ENCODE measurements around the gene CHPF. TPM values are rescaled to one million over a fixed set of nuclear protein-coding genes. Genes with fewer than 3 reads are reported as not detected.

The CHPF gene
- polyA plus RNA-seq, 4 donors: 8.7 to 96.1 (median 50.4) TPM

- WGBS, 3 donors: 18 to 30% (median 30%) methylated on average over 15 of the region's 15 CpGs
- Histone ChIP-seq H3K9me3 (ENCODE audit: control insufficient read depth in 2 of 2, insufficient read depth in 1 of 2, low read depth in 1 of 2, low read length in 1 of 2) (no peaks in the 10 kb centered on the region), H3K36me3 (ENCODE audit: control insufficient read depth in 3 of 3, insufficient read depth in 2 of 3, low read depth in 1 of 3, low read length in 3 of 3) (no peaks in the 10 kb centered on the region), H3K27me3 (ENCODE audit: control insufficient read depth in 3 of 3, insufficient read depth in 3 of 3, low read length in 3 of 3) (peaks cover 0 to 8% (median 2%) of the 10 kb centered on the region in 3 donors), H3K4me1 (ENCODE audit: control insufficient read depth in 3 of 3, insufficient read depth in 2 of 3, low read depth in 1 of 3, low read length in 2 of 3) (peaks cover 0 to 18% (median 0%) of the 10 kb centered on the region in 3 donors), H3K27ac (ENCODE audit: low read depth in 1 of 3, low read length in 2 of 3) (no peak overlapping the region), H3K4me3 (ENCODE audit: low read depth in 1 of 3, low read length in 3 of 3) (no peak overlapping the region)
- DNase-seq (peak in 1 of 2 donors; percentile 80), FAIRE-seq (no peak)
Observed at GRCh38 chr2:219576505-219577388, 33.1 kb upstream of the CHPF start.

GRCh38 chr2:219575566-219576504 is 32.2 kb upstream of the CHPF start:
- 78 to 83% (median 80%) methylated on average over 6 of the region's 6 CpGs for WGBS, 3 donors
- H3K4me1 ChIP-seq (ENCODE audit: control insufficient read depth in 3 of 3, insufficient read depth in 2 of 3, low read depth in 1 of 3, low read length in 2 of 3): peaks cover 0 to 21% (median 0%) of the 10 kb centered on the region in 3 donors
- H3K36me3 ChIP-seq (ENCODE audit: control insufficient read depth in 3 of 3, insufficient read depth in 2 of 3, low read depth in 1 of 3, low read length in 3 of 3): no peaks in the 10 kb centered on the region
- DNase-seq (no peak), FAIRE-seq (no peak)
- H3K4me3 ChIP-seq (ENCODE audit: low read depth in 1 of 3, low read length in 3 of 3): no peak overlapping the region
- no peaks in the 10 kb centered on the region for H3K9me3 ChIP-seq (ENCODE audit: control insufficient read depth in 2 of 2, insufficient read depth in 1 of 2, low read depth in 1 of 2, low read length in 1 of 2)
- peaks cover 0 to 8% (median 2%) of the 10 kb centered on the region in 3 donors for H3K27me3 ChIP-seq (ENCODE audit: control insufficient read depth in 3 of 3, insufficient read depth in 3 of 3, low read length in 3 of 3)
- H3K27ac ChIP-seq (ENCODE audit: low read depth in 1 of 3, low read length in 2 of 3): no peak overlapping the region

- H3K4me1 ChIP-seq (ENCODE audit: control insufficient read depth in 3 of 3, insufficient read depth in 2 of 3, low read depth in 1 of 3, low read length in 2 of 3): peaks cover 0 to 27% (median 0%) of the 10 kb centered on the region in 3 donors
- peaks cover 0 to 4% (median 0%) of the 10 kb centered on the region in 3 donors for H3K36me3 ChIP-seq (ENCODE audit: control insufficient read depth in 3 of 3, insufficient read depth in 2 of 3, low read depth in 1 of 3, low read length in 3 of 3)
- peaks cover 0 to 8% (median 5%) of the 10 kb centered on the region in 3 donors for H3K27me3 ChIP-seq (ENCODE audit: control insufficient read depth in 3 of 3, insufficient read depth in 3 of 3, low read length in 3 of 3)
- no peak overlapping the region for H3K4me3 ChIP-seq (ENCODE audit: low read depth in 1 of 3, low read length in 3 of 3)
- FAIRE-seq (no peak), DNase-seq (no peak)
- 78 to 82% (median 81%) methylated on average over 19 to 22 of the region's 22 CpGs for WGBS, 3 donors
- no peak overlapping the region for H3K27ac ChIP-seq (ENCODE audit: low read depth in 1 of 3, low read length in 2 of 3)
- no peaks in the 10 kb centered on the region for H3K9me3 ChIP-seq (ENCODE audit: control insufficient read depth in 2 of 2, insufficient read depth in 1 of 2, low read depth in 1 of 2, low read length in 1 of 2)
Observed at GRCh38 chr2:219574484-219575311, 31.1 kb upstream of the CHPF start.

GRCh38 chr2:219573166-219573565 is 29.6 kb upstream of the CHPF start:
- 72 to 79% (median 75%) methylated on average over 5 of the region's 5 CpGs for WGBS, 3 donors
- no peak for DNase-seq
- H3K9me3 ChIP-seq (ENCODE audit: control insufficient read depth in 2 of 2, insufficient read depth in 1 of 2, low read depth in 1 of 2, low read length in 1 of 2): no peaks in the 10 kb centered on the region

GRCh38 chr2:219572237-219573001 is 28.8 kb upstream of the CHPF start, which contains the start of gene INHA:
INHA (plus strand) TSS chr2:219572310; CDS start chr2:219572375, 65 bp downstream.
- WGBS, 3 donors: 75 to 85% (median 75%) methylated on average over 12 to 13 of the region's 13 CpGs
- no peaks in the 10 kb centered on the region for H3K9me3 ChIP-seq (ENCODE audit: control insufficient read depth in 2 of 2, insufficient read depth in 1 of 2, low read depth in 1 of 2, low read length in 1 of 2)

More at GRCh38 chr2:219573166-219573565, 29.6 kb upstream of the CHPF start:
- no peak for FAIRE-seq
- H3K36me3 ChIP-seq (ENCODE audit: control insufficient read depth in 3 of 3, insufficient read depth in 2 of 3, low read depth in 1 of 3, low read length in 3 of 3): peaks cover 0 to 9% (median 0%) of the 10 kb centered on the region in 3 donors
- peaks cover 0 to 27% (median 0%) of the 10 kb centered on the region in 3 donors for H3K4me1 ChIP-seq (ENCODE audit: control insufficient read depth in 3 of 3, insufficient read depth in 2 of 3, low read depth in 1 of 3, low read length in 2 of 3)
- peaks cover 0 to 8% (median 5%) of the 10 kb centered on the region in 3 donors for H3K27me3 ChIP-seq (ENCODE audit: control insufficient read depth in 3 of 3, insufficient read depth in 3 of 3, low read length in 3 of 3)
- no peak overlapping the region for H3K4me3 ChIP-seq (ENCODE audit: low read depth in 1 of 3, low read length in 3 of 3)
- no peak overlapping the region for H3K27ac ChIP-seq (ENCODE audit: low read depth in 1 of 3, low read length in 2 of 3)

GRCh38 chr2:219571311-219572236 is 28.0 kb upstream of the CHPF start, which contains the start of gene OBSL1:
OBSL1 (minus strand) TSS chr2:219571539; CDS start chr2:219571232, 307 bp downstream.
- H3K27ac ChIP-seq (ENCODE audit: low read depth in 1 of 3, low read length in 2 of 3): peak within 1 kb of the TSS in 2 of 3 donors; percentile 57 to 81
- no peak for FAIRE-seq
- peaks cover 0 to 24% (median 0%) of the 10 kb centered on the region in 3 donors for H3K36me3 ChIP-seq (ENCODE audit: control insufficient read depth in 3 of 3, insufficient read depth in 2 of 3, low read depth in 1 of 3, low read length in 3 of 3)
- peak in 1 of 2 donors; percentile 85 for DNase-seq
- H3K27me3 ChIP-seq (ENCODE audit: control insufficient read depth in 3 of 3, insufficient read depth in 3 of 3, low read length in 3 of 3): peaks cover 0 to 5% (median 5%) of the 10 kb centered on the region in 3 donors
- H3K4me1 ChIP-seq (ENCODE audit: control insufficient read depth in 3 of 3, insufficient read depth in 2 of 3, low read depth in 1 of 3, low read length in 2 of 3): peaks cover 0 to 18% (median 0%) of the 10 kb centered on the region in 3 donors
- H3K4me3 ChIP-seq (ENCODE audit: low read depth in 1 of 3, low read length in 3 of 3): peak within 1 kb of the TSS; percentile 38 to 57 (median 54)
- WGBS, 3 donors: 3 to 8% (median 8%) methylated on average over 16 to 42 of the region's 42 CpGs
- no peaks in the 10 kb centered on the region for H3K9me3 ChIP-seq (ENCODE audit: control insufficient read depth in 2 of 2, insufficient read depth in 1 of 2, low read depth in 1 of 2, low read length in 1 of 2)

More at GRCh38 chr2:219572237-219573001, 28.8 kb upstream of the CHPF start, which contains the start of gene INHA:
- peak within 1 kb of the TSS; percentile 38 to 57 (median 54) for H3K4me3 ChIP-seq (ENCODE audit: low read depth in 1 of 3, low read length in 3 of 3)
- peak within 1 kb of the TSS in 1 of 3 donors; percentile 81 for H3K27ac ChIP-seq (ENCODE audit: low read depth in 1 of 3, low read length in 2 of 3)
- peaks cover 0 to 16% (median 0%) of the 10 kb centered on the region in 3 donors for H3K36me3 ChIP-seq (ENCODE audit: control insufficient read depth in 3 of 3, insufficient read depth in 2 of 3, low read depth in 1 of 3, low read length in 3 of 3)
- no peak for FAIRE-seq
- H3K4me1 ChIP-seq (ENCODE audit: control insufficient read depth in 3 of 3, insufficient read depth in 2 of 3, low read depth in 1 of 3, low read length in 2 of 3): peaks cover 0 to 27% (median 0%) of the 10 kb centered on the region in 3 donors
- peaks cover 0 to 8% (median 5%) of the 10 kb centered on the region in 3 donors for H3K27me3 ChIP-seq (ENCODE audit: control insufficient read depth in 3 of 3, insufficient read depth in 3 of 3, low read length in 3 of 3)
- DNase-seq: no peak

Data from small intestine (tissue), 7 donors.